ENCODE measurements around the gene PARD3B. TPM values are rescaled to one million over a fixed set of nuclear protein-coding genes. Genes with fewer than 3 reads are reported as not detected.

The PARD3B gene
- total and polyA plus RNA-seq, 2 experiments from 2014 or later: 3.5 to 4.4 TPM

- Histone ChIP-seq H2AFZ (no peak overlapping the region), H3K4me1 (ENCODE audit: insufficient read depth) (no peaks in the 10 kb centered on the region), H3F3A (replicated peaks; ENCODE audit: low read depth) (no peaks in the 10 kb centered on the region), H3K27me3 (ENCODE audit: insufficient read depth) (no peaks in the 10 kb centered on the region), H3K4me3 (no peak overlapping the region), H3K36me3 (ENCODE audit: insufficient read depth) (no peaks in the 10 kb centered on the region), H3K4me2 (no peak overlapping the region), H4K20me1 (replicated peaks; ENCODE audit: insufficient read depth) (no peaks in the 10 kb centered on the region), H3K79me2 (replicated peaks; ENCODE audit: insufficient read depth) (no peaks in the 10 kb centered on the region), H3K27ac (ENCODE audit: low read depth) (no peak overlapping the region), H3K9me2 (ENCODE audit: insufficient read depth) (no peaks in the 10 kb centered on the region; the same call in 1 of the 2 replicates)
- TF ChIP-seq CTCF (conservative IDR thresholded peaks at IDR 0.05; ENCODE audit: low read depth in 2 of 2) (no peak), ZNF114 (CRISPR knock-in tag; IDR thresholded peaks at IDR 0.05) (no peak), STAT1 (IDR thresholded peaks at IDR 0.05; ENCODE audit: unreplicated experiment) (no peak), REST (IDR thresholded peaks at IDR 0.05; ENCODE audit: unreplicated experiment) (no peak)
- no peaks in the 10 kb centered on the region for H3K36me3 Mint-ChIP-seq (ENCODE audit: low read depth)
- no peaks in the 10 kb centered on the region for H3K9me3 Mint-ChIP-seq
- no peak overlapping the region for H3K27ac Mint-ChIP-seq
- no peaks in the 10 kb centered on the region for H3K4me1 Mint-ChIP-seq
- DNase-seq (ENCODE audit: low spot score): no peak
- no peak overlapping the region for H3K4me3 Mint-ChIP-seq
- no peaks in the 10 kb centered on the region for H3K27me3 Mint-ChIP-seq (ENCODE audit: insufficient read depth, low read depth, poor library complexity)
- no peak for ATAC-seq
These were observed 167.9 kb downstream of the PARD3B start for GRCh38 chr2:204713211-204713610.

- no peaks in the 10 kb centered on the region for H4K20me1 ChIP-seq (replicated peaks; ENCODE audit: insufficient read depth)
- H3K79me2 ChIP-seq (replicated peaks; ENCODE audit: insufficient read depth): no peaks in the 10 kb centered on the region
- DNase-seq (ENCODE audit: low spot score): no peak
- ATAC-seq: no peak
- no peaks in the 10 kb centered on the region for H3F3A ChIP-seq (replicated peaks; ENCODE audit: low read depth)
- no peak overlapping the region for H3K4me2 ChIP-seq
- H2AFZ ChIP-seq: no peak overlapping the region
- Mint-ChIP-seq H3K27ac (no peak overlapping the region), H3K9me3 (no peaks in the 10 kb centered on the region), H3K4me1 (no peaks in the 10 kb centered on the region), H3K27me3 (ENCODE audit: insufficient read depth, low read depth, poor library complexity) (peaks cover under 1% of the 10 kb centered on the region), H3K4me3 (no peak overlapping the region), H3K36me3 (ENCODE audit: low read depth) (no peaks in the 10 kb centered on the region)
- H3K4me3 ChIP-seq: no peak overlapping the region
- H3K27me3 ChIP-seq (ENCODE audit: insufficient read depth): no peaks in the 10 kb centered on the region
- H3K27ac ChIP-seq (ENCODE audit: low read depth): no peak overlapping the region
- H3K9me2 ChIP-seq (ENCODE audit: insufficient read depth): no peaks in the 10 kb centered on the region; the same call in 1 of the 2 replicates
- no peaks in the 10 kb centered on the region for H3K36me3 ChIP-seq (ENCODE audit: insufficient read depth)
- H3K4me1 ChIP-seq (ENCODE audit: insufficient read depth): no peaks in the 10 kb centered on the region
- TF ChIP-seq ETS1 (IDR thresholded peaks at IDR 0.05) (no peak), EZH2 (IDR thresholded peaks at IDR 0.05; ENCODE audit: low read depth, unreplicated experiment) (no peak), ZNF114 (CRISPR knock-in tag; IDR thresholded peaks at IDR 0.05) (no peak), STAT1 (IDR thresholded peaks at IDR 0.05; ENCODE audit: unreplicated experiment) (no peak), CREB1 (CRISPR knock-in tag; IDR thresholded peaks at IDR 0.05; ENCODE audit: low read depth) (no peak), REST (IDR thresholded peaks at IDR 0.05; ENCODE audit: unreplicated experiment) (no peak)
These were observed 170.1 kb downstream of the PARD3B start for GRCh38 chr2:204715361-204715760.
